Astrocyte of the spinal cord (primary cell): ENCODE data around the gene CKS1B.
"Not testable (repeated sequence)": the region's sequence is repeated elsewhere in the genome, so short reads cannot be mapped to it uniquely, and the experiment has no call there.

Experiments used
- DNase-seq: peaks from one replicate; pipeline ENCODE4 v3.0.0; 2011; ENCODE audit warnings: low read depth, low spot score
- H3K4me3 ChIP-seq: 2 replicates; pipeline ENCODE4 v1.5.1; 2011; ENCODE audit warnings: low read depth, mild to moderate bottlenecking, low read length, moderate library complexity
- in situ Hi-C: cut with HindIII; loops from 2 replicates; pipeline ENCODE4 v1.10.0; 2017; ENCODE audit warnings: low sequenced_read_pairs
- TF ChIP-seq, protein P1 (sequence below): IDR thresholded peaks from 2 replicates; pipeline ENCODE4 v1.5.1; 2012; ENCODE audit warnings: low read depth, mild to moderate bottlenecking, low read length, inconsistent platforms

Gene CKS1B

DNA sequence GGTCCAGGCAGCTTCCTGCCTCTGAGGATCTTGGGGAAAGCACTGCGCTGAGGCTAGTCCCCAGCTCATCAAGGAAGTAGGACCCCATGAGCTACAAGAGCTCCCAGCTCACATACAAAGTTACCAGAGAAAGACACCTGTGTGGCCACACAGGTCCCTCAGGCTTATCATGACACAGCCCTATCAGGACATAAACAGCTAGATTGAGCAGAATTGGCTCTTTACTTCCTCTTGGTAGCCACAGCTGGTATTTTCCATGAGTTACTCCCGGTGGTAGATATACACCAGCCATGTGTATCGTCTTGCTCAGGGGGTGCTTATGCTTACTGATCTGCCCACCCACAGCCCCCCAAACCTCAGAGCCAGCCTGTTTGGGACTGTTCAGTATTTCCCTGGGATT lies 20.1 kb downstream of the CKS1B start:
- H3K4me3 ChIP-seq: no peak overlapping the region
- in situ Hi-C loops: no loop called here
- TF ChIP-seq, protein P1, sequence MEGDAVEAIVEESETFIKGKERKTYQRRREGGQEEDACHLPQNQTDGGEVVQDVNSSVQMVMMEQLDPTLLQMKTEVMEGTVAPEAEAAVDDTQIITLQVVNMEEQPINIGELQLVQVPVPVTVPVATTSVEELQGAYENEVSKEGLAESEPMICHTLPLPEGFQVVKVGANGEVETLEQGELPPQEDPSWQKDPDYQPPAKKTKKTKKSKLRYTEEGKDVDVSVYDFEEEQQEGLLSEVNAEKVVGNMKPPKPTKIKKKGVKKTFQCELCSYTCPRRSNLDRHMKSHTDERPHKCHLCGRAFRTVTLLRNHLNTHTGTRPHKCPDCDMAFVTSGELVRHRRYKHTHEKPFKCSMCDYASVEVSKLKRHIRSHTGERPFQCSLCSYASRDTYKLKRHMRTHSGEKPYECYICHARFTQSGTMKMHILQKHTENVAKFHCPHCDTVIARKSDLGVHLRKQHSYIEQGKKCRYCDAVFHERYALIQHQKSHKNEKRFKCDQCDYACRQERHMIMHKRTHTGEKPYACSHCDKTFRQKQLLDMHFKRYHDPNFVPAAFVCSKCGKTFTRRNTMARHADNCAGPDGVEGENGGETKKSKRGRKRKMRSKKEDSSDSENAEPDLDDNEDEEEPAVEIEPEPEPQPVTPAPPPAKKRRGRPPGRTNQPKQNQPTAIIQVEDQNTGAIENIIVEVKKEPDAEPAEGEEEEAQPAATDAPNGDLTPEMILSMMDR: no peak
- DNase-seq: no peak

- TF ChIP-seq, protein P1: peak; percentile 55
- H3K4me3 ChIP-seq, in situ Hi-C loops: not testable (repeated sequence)
- DNase-seq: peak; percentile 75
Observed at GRCh38 chr1:154995301-154995983, 21.0 kb downstream of the CKS1B start.

DNA sequence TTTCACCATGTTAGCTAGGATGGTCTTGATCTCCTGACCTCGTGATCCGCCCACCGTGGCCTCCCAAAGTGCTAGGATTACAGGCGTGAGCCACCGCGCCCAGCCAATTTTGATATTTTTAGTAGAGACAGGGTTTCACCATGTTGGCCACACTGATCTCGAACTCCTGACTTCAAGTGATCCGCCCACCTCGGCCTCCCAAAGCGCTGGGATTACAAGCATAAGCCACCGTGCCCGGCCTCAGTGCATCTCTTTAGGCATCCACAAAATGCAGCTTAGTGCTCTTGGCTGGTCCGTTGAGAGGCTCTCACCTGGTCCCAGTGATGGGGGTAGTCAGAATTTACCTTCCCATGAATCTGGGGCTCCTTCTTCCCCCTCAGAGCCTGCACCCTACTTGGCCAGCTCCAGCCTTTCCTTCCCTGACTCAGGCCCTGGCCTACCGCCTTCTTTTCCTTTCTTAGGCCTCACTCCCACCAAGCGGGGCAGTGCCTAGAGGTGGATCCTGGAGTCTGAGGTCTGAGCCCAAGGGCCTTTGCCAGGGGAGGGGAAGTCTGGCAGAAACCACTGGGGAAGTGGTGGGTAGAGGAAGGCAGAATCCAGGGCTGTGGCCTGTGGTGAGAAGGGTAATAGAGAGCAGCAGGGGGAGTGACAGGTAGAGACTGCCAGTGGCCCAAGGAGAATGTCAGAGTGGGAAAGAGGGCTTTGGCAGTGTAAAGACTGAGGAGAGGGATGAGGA lies 22.7 kb downstream of the CKS1B start:
- H3K4me3 ChIP-seq: no peak overlapping the region
- in situ Hi-C loops: no loop called here
- no peak for DNase-seq
- TF ChIP-seq, protein P1: no peak

GRCh38 chr1:154998201-154998780 lies 23.8 kb downstream of the CKS1B start:
- in situ Hi-C loops: no loop called here
- H3K4me3 ChIP-seq: no peak overlapping the region
- DNase-seq: no peak
- TF ChIP-seq, protein P1: no peak

- DNase-seq: peak; percentile 70
- in situ Hi-C loops: no loop called here
- peak overlapping the region; percentile 61 for H3K4me3 ChIP-seq
- TF ChIP-seq, protein P1: peak; percentile 97
Observed at GRCh38 chr1:154998818-154999570, 24.5 kb downstream of the CKS1B start.
